ENCODE data around the gene SEPTIN1. TPM values are rescaled to one million over a fixed set of nuclear protein-coding genes. Genes with fewer than 3 reads are reported as not detected.
"Not testable (repeated sequence)": the region's sequence is repeated elsewhere in the genome, so short reads cannot be mapped to it uniquely, and the experiment has no call there.

The SEPTIN1 gene
- total RNA-seq, 4 donors from 2014 or later = 1.2 to 7.1 (median 2.7) TPM

DNA sequence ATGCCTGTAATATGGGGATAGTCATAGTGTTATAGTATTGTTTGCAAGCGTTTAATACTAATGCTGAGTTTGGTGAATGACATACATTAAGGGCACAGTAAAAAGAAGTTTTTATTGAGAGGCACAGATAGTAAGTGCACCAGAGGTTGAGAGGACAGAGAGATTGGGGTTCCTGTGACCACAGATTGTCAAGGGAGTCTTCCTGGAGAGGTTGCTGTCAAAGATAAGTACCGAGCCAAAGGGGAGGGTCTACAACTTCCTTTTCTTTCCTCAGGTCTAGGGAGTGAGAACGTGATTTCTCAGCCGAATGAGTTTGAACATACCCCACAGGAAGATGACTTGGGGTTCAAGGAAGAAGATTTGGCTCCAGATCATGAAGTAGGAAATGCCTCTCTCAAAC lies 14.7 kb upstream of the SEPTIN1 start:
- WGBS, 2 donors = 75 to 89% methylated on average over 3 to 4 of the region's 4 CpGs

GRCh38 chr16:30396627-30397026 lies 14.3 kb upstream of the SEPTIN1 start:
- H3K27ac ChIP-seq; H3K27me3 ChIP-seq; DNase-seq; intact Hi-C loops (cut with DNase I); H3K9me3 ChIP-seq; H3K4me3 ChIP-seq: not testable (repeated sequence)
- Histone ChIP-seq H3K36me3 (peaks cover 0 to 18% (median 0%) of the 10 kb centered on the region in 3 donors), H3K4me1 (peaks cover 5 to 64% (median 26%) of the 10 kb centered on the region in 3 donors)
- WGBS, 2 donors = 70 to 72% methylated on average over 4 of the region's 4 CpGs

More for the DNA sequence above, 14.7 kb upstream of the SEPTIN1 start:
- no peak for TF ChIP-seq POLR2A (IDR thresholded peaks at IDR 0.05)
- TF ChIP-seq, protein P1, sequence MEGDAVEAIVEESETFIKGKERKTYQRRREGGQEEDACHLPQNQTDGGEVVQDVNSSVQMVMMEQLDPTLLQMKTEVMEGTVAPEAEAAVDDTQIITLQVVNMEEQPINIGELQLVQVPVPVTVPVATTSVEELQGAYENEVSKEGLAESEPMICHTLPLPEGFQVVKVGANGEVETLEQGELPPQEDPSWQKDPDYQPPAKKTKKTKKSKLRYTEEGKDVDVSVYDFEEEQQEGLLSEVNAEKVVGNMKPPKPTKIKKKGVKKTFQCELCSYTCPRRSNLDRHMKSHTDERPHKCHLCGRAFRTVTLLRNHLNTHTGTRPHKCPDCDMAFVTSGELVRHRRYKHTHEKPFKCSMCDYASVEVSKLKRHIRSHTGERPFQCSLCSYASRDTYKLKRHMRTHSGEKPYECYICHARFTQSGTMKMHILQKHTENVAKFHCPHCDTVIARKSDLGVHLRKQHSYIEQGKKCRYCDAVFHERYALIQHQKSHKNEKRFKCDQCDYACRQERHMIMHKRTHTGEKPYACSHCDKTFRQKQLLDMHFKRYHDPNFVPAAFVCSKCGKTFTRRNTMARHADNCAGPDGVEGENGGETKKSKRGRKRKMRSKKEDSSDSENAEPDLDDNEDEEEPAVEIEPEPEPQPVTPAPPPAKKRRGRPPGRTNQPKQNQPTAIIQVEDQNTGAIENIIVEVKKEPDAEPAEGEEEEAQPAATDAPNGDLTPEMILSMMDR (IDR thresholded peaks at IDR 0.05) = no peak
- Histone ChIP-seq H3K27ac (no peak overlapping the region), H3K27me3 (no peaks in the 10 kb centered on the region), H3K4me1 (peaks cover 5 to 64% (median 26%) of the 10 kb centered on the region in 3 donors), H3K9me3 (no peaks in the 10 kb centered on the region), H3K36me3 (peaks cover 0 to 18% (median 0%) of the 10 kb centered on the region in 3 donors), H3K4me3 (no peak overlapping the region)
- intact Hi-C loops (cut with DNase I) = no loop called here
- DNase-seq = no peak

- peaks cover 5 to 62% (median 24%) of the 10 kb centered on the region in 3 donors for H3K4me1 ChIP-seq
- intact Hi-C loops (cut with DNase I) = no loop called here
- DNase-seq = no peak
- no peaks in the 10 kb centered on the region for H3K9me3 ChIP-seq
- H3K27ac ChIP-seq = peak overlapping the region; percentile 74 to 86 (median 82)
- WGBS, 2 donors = 13 to 14% methylated on average over 13 of the region's 13 CpGs
- peak overlapping the region; percentile 76 to 96 (median 83) for H3K4me3 ChIP-seq
- TF ChIP-seq, protein P1 (IDR thresholded peaks at IDR 0.05) = no peak
- no peak for TF ChIP-seq POLR2A (IDR thresholded peaks at IDR 0.05)
- H3K27me3 ChIP-seq = no peaks in the 10 kb centered on the region
- H3K36me3 ChIP-seq = peaks cover 0 to 18% (median 0%) of the 10 kb centered on the region in 3 donors
These were observed 13.7 kb upstream of the SEPTIN1 start for GRCh38 chr16:30395992-30396585.

DNA sequence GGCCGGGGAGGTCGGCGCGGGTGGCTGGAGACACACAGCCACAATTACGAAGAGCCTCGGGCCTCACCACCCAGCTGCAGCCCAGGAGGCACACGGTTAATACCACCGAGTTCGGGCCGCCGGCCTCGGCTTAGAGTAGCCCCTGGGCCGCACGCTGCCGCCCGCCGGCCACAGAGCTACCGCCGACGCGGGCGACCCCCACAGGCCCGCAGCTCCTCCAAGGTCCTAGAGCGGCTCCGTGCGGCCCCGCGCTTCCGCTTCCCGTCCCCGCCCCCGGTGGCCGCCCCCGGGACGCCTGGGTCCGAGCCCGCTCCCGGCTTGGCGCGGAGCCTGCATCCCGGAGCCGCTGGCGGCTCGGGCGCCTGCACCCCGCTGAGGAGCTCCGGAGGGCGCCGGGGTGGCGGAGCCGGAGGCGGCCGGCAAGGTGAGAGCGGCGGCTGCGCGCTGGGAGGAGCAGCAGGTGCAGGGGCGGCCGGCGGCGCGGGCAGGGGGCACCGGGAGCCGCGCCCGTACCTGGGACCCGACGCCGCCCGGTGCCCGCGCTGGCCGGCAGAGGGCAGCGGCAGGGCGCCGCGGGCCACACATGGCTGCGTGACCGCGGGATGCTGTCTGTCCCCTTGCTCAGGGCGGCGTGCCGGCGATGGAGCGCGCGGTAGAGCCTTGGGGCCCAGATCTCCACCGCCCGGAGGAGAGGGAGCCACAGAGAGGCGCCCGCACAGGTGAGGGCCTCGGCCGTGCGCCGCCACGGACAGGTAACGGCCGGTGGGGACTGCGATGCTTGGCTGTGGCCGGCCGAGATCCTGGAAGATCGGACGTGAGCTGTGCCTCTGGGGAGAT lies 13.0 kb upstream of the SEPTIN1 start, which contains the start of gene ZNF48:
Gene ZNF48 (plus strand): TSS at position 266 of the 837 bp plus-strand sequence. CDS start 375 bp downstream, at position 641.
- no peak for DNase-seq
- Histone ChIP-seq H3K9me3 (no peaks in the 10 kb centered on the region), H3K4me1 (peaks cover 5 to 57% (median 21%) of the 10 kb centered on the region in 3 donors), H3K36me3 (peaks cover 0 to 18% (median 0%) of the 10 kb centered on the region in 3 donors), H3K4me3 (peak within 1 kb of the TSS; percentile 76 to 96 (median 83)), H3K27me3 (no peaks in the 10 kb centered on the region), H3K27ac (peak within 1 kb of the TSS; percentile 74 to 86 (median 82))
- WGBS, 2 donors = 0% methylated on average over 3 of the region's 103 CpGs; no CpG with 5 or more reads in 1 of the 2 donors
- peak in 2 of 4 donors; percentile 28 to 34 for TF ChIP-seq POLR2A (IDR thresholded peaks at IDR 0.05)
- TF ChIP-seq, protein P1 (IDR thresholded peaks at IDR 0.05) = peak in 3 of 6 experiments; percentile 38 to 55 (median 51)
- intact Hi-C loops (cut with DNase I) = no loop called here

DNA sequence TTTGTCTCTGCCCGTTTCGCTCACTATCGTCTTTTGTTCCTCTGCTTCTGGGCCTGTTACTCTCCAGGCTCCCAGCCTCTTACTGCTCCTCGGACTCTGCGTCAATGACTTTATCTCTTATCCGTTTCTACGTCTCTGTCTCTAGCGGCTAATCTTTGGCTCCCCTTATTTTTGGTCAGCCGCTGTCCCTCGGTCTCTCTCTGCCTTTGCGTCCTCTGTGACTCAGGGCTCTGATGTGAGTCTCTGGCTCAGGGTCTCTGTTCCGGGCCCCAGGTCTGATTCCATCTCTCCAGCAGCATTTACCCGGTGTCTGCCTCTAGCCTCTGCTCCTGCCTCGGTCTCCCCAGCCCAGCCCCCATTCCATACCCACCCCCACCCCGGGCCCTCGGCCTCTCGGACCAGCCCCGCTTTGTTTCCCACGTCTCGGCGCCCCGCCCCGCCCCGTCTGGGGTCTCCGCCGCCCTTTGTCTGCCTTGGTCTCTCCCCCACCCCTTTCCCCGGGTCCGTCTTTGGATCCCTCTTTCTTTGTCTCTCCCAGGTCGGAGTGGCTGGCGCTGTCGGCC lies 12.3 kb upstream of the SEPTIN1 start:
- H3K4me3 ChIP-seq = peak overlapping the region; percentile 76 to 96 (median 83)
- DNase-seq = no peak
- H3K36me3 ChIP-seq = peaks cover 0 to 18% (median 0%) of the 10 kb centered on the region in 3 donors
- no peaks in the 10 kb centered on the region for H3K27me3 ChIP-seq
- H3K9me3 ChIP-seq = no peaks in the 10 kb centered on the region
- intact Hi-C loops (cut with DNase I) = no loop called here
- TF ChIP-seq, protein P1 (IDR thresholded peaks at IDR 0.05) = no peak
- TF ChIP-seq POLR2A (IDR thresholded peaks at IDR 0.05) = no peak
- H3K4me1 ChIP-seq = peaks cover 5 to 50% (median 17%) of the 10 kb centered on the region in 3 donors
- 13 to 17% methylated on average over 17 to 28 of the region's 31 CpGs for WGBS, 2 donors
- H3K27ac ChIP-seq = peak overlapping the region; percentile 74 to 86 (median 82)

All from esophagus squamous epithelium (tissue), 5 donors.